Cardiac septum (tissue), 1 donor: ENCODE results near the gene AGPAT1. TPM values are rescaled to one million over a fixed set of nuclear protein-coding genes. Genes with fewer than 3 reads are reported as not detected.

Experiments
- DNase-seq: peaks from one replicate; pipeline ENCODE4 v3.0.0-alpha.2; 2020; ENCODE audit warnings: low spot score
- intact Hi-C: fragments of 100-400 bp; cut with DNase I; formaldehyde crosslinking; loops from one replicate; pipeline ENCODE4 v1.14.0; 2022
- total RNA-seq: library from RNA; stranded (reverse); fragmentation: NEBNext Ultra II Directional; extraction: Animal tissue kit (Norgen Biotek cat#: 25700); gene quantifications from one replicate; pipeline ENCODE4 v1.2.1, GENCODE V29; 2021
- donor health status: DM: no; HTN: no; CAD: no.

Gene AGPAT1
- total RNA-seq, 1 donor from 2014 or later = 47.2 TPM

- DNase-seq = no peak
- intact Hi-C loops = loop anchor here (2.0 kb wide), 2 partner anchors 18 to 22 kb away; partner anchors contain the start of gene PPT2
Measured at GRCh38 chr6:32177183-32177787, 1.4 kb upstream of the AGPAT1 start.

DNA sequence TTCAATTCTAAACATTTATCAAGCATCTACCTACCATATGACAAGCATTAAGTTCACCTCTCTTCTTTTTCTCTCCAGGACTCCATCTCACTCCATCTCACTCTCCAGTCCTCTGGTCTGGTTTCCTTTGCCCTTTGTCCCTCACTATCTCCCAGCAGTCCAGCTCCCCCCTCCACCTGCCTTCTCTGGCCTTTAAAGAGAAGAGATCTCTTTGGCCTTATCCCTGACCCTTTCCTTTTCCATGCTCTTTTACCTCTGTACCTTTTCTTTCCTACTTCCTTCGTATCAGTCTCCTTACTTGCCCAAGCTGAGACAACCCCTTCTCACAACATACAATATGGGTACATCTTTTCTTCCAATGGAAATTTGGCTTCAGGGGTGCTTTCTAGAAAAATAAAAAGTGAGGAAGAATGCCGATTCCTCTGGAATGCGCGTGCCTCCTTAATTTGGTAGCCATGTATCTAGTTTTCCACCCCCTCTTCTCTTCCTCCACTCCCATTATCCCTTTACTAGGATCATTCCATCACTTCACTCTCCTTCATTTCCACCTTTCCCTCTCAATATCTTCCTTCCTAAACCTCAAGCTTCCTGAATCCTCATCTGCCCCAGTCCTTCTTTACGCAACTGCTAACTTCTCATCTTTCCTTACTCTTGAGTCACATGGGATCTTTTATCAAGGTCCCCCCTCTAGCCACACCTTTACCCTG, 745 bp upstream of the AGPAT1 start:
- no peak for DNase-seq
- intact Hi-C loops = loop anchor here (2.0 kb wide), 2 partner anchors 18 to 22 kb away; partner anchors contain the start of gene PPT2

DNA sequence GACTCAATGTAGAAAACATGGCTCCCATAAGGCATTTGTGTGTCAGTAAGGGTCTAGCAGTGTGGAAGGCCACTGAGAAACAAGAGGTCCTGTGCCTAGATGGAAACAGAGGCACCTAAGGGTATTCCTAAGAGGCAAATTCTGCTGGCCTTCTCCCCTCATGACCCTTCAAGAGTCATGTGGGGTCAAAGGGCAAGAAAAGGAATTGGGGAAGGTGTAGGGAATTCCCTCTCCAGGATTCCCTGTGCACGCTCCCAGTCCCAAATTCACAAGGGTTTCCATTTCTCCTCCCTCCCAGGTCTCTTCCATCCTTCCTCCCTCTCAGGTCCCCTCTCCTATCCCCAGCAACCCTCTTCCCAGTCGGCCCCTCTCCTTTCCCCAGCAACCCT, 568 bp downstream of the AGPAT1 start:
- intact Hi-C loops = no loop called here
- DNase-seq = no peak

DNA sequence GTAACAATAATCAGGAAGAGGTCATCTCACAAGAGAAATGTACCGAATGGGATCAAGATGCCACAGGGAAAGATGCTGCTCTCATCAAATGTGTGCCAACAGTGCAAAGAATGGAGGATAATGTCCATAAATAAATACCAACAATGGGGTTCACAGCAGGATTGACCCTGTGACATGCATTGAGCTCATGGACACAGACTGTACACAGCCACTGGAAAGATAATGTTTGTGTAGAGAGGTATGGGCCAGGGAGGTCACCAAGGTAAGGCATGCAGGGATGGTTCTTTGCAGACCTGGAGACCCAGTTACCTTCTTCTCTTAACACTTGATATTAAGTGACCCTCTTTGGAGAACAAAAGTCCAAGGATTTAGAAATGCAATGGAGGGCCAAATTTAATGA, 1.5 kb downstream of the AGPAT1 start:
- intact Hi-C loops = no loop called here
- DNase-seq = no peak

DNA sequence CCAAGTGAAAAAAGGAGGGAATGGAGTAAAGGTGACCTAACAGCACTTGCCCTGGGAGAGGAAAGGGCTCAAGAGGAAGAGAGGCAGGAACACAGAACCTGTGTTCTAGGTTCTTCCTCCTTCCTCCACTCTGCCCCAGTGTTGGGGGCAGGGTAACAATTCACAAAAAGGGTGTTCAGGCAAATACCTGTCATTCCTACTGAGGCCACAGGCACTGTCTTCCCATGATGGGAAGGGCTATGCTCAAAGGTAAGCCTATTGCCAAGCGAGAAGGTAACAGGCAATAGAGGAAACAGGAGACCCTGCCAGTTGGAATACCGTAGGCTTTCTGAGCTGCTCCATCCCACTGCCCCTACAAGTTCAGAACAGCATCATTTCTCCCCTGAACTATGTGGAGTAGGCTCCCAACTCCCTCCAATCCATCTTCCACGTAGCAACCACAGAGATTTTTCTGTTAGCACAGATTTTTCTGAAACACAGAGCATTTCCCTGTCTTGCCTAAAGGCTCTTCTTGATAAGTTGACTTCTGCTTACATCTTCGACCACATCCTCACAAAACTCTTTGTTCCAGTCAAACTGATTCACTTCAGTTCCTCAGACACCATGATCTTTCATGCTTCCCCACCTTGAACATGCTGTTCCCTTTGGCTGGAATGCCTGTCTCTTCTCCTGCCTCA, 2.7 kb downstream of the AGPAT1 start:
- intact Hi-C loops = no loop called here
- no peak for DNase-seq

- intact Hi-C loops = no loop called here
- DNase-seq = no peak
Measured at GRCh38 chr6:32171234-32171633, 4.7 kb downstream of the AGPAT1 start.

DNA sequence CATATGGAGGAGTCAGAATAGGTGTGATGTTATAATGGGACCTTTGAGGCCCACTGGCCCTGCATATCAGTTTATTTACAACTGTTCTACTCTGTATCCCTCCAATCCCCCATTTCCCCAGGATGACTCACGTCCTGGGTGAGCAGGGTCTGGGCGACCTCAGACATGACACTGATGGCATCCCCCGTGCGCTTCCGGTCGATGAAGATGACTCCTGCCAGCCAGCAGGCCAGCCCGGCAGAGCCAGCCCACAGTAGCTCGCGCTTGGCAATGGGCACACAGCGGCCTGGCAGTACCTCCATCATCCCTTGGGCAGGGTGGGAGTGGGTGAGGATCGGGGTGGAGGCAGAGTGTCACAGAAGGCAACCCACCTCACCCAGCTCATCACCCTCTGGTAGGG, 5.6 kb downstream of the AGPAT1 start:
- intact Hi-C loops = no loop called here
- no peak for DNase-seq

- intact Hi-C loops = no loop called here
- DNase-seq = no peak
Measured at GRCh38 chr6:32168807-32169591, 6.9 kb downstream of the AGPAT1 start.

DNA sequence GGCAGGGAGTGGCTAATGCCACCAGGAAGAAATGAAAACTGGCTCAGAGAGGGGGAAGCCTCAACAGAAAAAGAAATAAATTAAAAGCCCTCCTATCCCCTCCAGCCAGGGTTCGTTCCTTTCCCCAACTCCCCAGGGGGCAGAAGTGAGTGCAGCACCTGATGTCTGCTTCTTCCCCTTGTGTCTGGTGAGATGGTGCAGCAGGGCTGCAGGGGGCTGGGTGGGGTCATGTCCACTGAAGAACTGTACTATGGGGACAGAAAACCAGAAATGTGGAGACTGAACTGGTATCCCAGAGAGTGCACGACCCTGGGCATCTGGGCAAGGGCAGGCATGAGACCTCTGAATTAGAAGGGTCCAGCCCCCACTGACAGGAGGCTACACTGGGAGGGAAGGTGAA, 7.5 kb downstream of the AGPAT1 start:
- intact Hi-C loops = no loop called here
- no peak for DNase-seq

GRCh38 chr6:32167761-32168262, 8.1 kb downstream of the AGPAT1 start:
- no peak for DNase-seq
- intact Hi-C loops = no loop called here

DNA sequence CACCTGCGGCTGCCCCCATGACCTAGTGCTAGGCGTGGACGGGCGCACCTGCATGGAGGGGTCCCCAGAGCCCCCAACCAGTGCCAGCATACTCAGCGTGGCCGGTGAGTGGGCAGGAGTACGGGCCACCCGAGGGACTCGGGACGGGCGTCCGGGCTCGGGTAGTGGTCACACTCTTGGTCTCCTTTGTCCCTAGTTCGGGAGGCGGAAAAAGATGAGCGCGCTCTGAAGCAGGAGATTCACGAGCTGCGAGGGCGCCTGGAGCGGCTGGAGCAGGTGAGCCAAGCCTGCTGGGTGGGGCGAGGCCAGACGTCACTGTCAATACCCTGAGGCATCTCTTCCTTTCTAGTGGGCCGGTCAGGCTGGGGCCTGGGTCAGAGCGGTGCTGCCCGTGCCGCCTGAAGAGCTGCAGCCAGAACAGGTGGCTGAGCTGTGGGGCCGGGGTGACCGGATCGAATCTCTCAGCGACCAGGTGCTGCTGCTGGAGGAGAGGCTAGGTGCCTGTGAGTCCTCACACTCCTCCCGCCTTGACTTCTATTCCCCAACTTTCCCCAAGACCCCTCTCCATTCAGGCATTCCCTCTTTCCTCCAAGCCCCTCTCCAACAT, 8.6 kb downstream of the AGPAT1 start:
- intact Hi-C loops = no loop called here
- DNase-seq = no peak

DNA sequence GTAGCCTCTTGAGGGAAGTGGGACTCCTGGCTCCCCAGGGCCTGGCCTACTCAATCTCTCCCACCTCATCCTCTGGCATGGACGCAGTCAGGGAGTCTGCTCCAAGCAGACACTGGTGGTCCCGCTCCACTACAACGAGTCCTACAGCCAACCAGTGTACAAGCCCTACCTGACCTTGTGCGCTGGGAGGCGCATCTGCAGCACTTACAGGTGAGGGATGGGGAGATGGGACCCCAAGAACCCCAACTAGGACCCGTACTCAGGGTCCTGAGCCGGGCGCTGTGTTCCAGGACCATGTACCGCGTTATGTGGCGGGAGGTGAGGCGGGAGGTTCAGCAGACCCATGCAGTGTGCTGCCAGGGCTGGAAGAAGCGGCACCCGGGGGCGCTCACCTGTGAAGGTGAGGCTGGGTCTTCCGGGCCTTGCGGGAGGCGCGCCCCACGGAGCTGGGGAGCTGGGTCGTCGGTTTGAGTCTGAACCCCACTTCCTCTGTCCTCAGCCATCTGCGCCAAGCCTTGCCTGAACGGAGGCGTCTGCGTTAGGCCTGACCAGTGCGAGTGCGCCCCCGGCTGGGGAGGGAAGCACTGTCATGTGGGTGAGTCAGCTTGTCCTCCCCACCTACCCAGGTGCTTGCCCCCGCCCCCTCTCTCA, 9.3 kb downstream of the AGPAT1 start:
- DNase-seq = no peak
- intact Hi-C loops = no loop called here

- DNase-seq = no peak
- intact Hi-C loops = no loop called here
Measured at GRCh38 chr6:32164295-32164694, 11.6 kb downstream of the AGPAT1 start, which contains the start of gene EGFL8. TSS of gene EGFL8 (plus strand) at chr6:32164595. CDS start at chr6:32166166, 1,571 bp downstream.

GRCh38 chr6:32163559-32164258, 12.2 kb downstream of the AGPAT1 start:
- intact Hi-C loops = no loop called here

GRCh38 chr6:32158052-32158451, 17.8 kb downstream of the AGPAT1 start:
- no peak for DNase-seq
- intact Hi-C loops = no loop called here

More at GRCh38 chr6:32163559-32164258, 12.2 kb downstream of the AGPAT1 start:
- DNase-seq = no peak

DNA sequence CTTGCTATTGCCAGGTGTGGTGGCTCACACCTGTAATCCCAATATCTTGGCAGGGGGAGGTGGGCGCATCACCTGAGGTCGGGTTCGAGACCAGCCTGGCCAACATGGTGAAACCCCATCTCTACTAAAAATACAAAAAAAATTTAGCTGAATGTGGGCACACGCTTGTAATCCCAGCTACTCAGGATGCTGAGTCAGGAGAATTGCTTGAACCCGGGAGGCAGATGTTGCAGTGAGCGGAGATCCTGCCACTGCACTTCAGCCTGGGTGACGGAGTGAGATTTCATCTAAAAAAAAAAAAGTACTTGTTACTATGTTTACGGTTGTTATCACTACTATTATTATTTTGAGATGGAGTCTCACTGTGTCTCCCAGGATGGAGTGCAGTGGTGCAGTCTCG, 19.0 kb downstream of the AGPAT1 start:
- intact Hi-C loops = no loop called here

GRCh38 chr6:32154514-32155161, 21.2 kb downstream of the AGPAT1 start:
- DNase-seq = no peak
- intact Hi-C loops = loop anchor here (1.0 to 2.0 kb wide), 2 partner anchors 22 to 41 kb away; partner anchors contain the start of gene AGPAT1

More for the DNA sequence above, 19.0 kb downstream of the AGPAT1 start:
- no peak for DNase-seq
